ENCODE results near the gene KLHL34.

The KLHL34 gene

GRCh38 chrX:21658152-21658737 is at the start of gene KLHL34:
Gene KLHL34, minus strand, starts transcription at chrX:21658330. Its CDS starts 542 bp downstream, at chrX:21657788.
- no peak for DNase-seq

- no peak for DNase-seq
Measured at GRCh38 chrX:21705225-21705624, 47.1 kb upstream of the KLHL34 start.

- DNase-seq = no peak
Measured at GRCh38 chrX:21702725-21703124, 44.6 kb upstream of the KLHL34 start.

- DNase-seq = no peak
Measured at GRCh38 chrX:21700967-21701366, 42.8 kb upstream of the KLHL34 start.

- no peak for DNase-seq
Measured at GRCh38 chrX:21700275-21700674, 42.1 kb upstream of the KLHL34 start.

GRCh38 chrX:21699136-21699535 is 41.0 kb upstream of the KLHL34 start:
- no peak for DNase-seq

- DNase-seq = no peak
Measured at GRCh38 chrX:21698272-21698671, 40.1 kb upstream of the KLHL34 start.

GRCh38 chrX:21691512-21692018 is 33.4 kb upstream of the KLHL34 start:
- no peak for DNase-seq

GRCh38 chrX:21683941-21684340 is 25.8 kb upstream of the KLHL34 start:
- no peak for DNase-seq

- no peak for DNase-seq
Measured at GRCh38 chrX:21678048-21678612, 20.0 kb upstream of the KLHL34 start.

GRCh38 chrX:21675931-21676330 is 17.8 kb upstream of the KLHL34 start:
- DNase-seq = no peak

GRCh38 chrX:21674430-21675186 is 16.5 kb upstream of the KLHL34 start:
- DNase-seq = no peak

GRCh38 chrX:21666679-21667078 is 8.5 kb upstream of the KLHL34 start:
- no peak for DNase-seq

- no peak for DNase-seq
Measured at GRCh38 chrX:21666252-21666651, 8.1 kb upstream of the KLHL34 start.

- no peak for DNase-seq
Measured at GRCh38 chrX:21662761-21663160, 4.6 kb upstream of the KLHL34 start.

GRCh38 chrX:21661316-21661715 is 3.2 kb upstream of the KLHL34 start:
- no peak for DNase-seq

GRCh38 chrX:21660156-21660555 is 2.0 kb upstream of the KLHL34 start:
- DNase-seq = no peak

- no peak for DNase-seq
Measured at GRCh38 chrX:21659320-21659719, 1.2 kb upstream of the KLHL34 start.

- DNase-seq = no peak
Measured at GRCh38 chrX:21658746-21659145, 616 bp upstream of the KLHL34 start.

GRCh38 chrX:21657318-21658151 is 595 bp downstream of the KLHL34 start:
- no peak for DNase-seq

- DNase-seq = no peak
Measured at GRCh38 chrX:21656587-21657317, 1.4 kb downstream of the KLHL34 start.

GRCh38 chrX:21655901-21656586 is 2.1 kb downstream of the KLHL34 start:
- DNase-seq = no peak

Data from CD4-positive, alpha-beta T cell treated with Interleukin-4 for 4 hours (primary cell).